ENCODE measurements around the gene NSUN2.
"Not testable (repeated sequence)": the region's sequence is repeated elsewhere in the genome, so short reads cannot be mapped to it uniquely, and the experiment has no call there.

The NSUN2 gene

GRCh38 chr5:6632888-6633468, at the start of gene NSUN2, which contains the start of gene SRD5A1:
Gene NSUN2, minus strand, starts transcription at chr5:6633044. Its CDS starts 65 bp downstream, at chr5:6632979.
Gene SRD5A1, plus strand, starts transcription at chr5:6633440. Its CDS starts 137 bp downstream, at chr5:6633577.
- peak; percentile 88 for DNase-seq (ENCODE audit: low read depth)

DNA sequence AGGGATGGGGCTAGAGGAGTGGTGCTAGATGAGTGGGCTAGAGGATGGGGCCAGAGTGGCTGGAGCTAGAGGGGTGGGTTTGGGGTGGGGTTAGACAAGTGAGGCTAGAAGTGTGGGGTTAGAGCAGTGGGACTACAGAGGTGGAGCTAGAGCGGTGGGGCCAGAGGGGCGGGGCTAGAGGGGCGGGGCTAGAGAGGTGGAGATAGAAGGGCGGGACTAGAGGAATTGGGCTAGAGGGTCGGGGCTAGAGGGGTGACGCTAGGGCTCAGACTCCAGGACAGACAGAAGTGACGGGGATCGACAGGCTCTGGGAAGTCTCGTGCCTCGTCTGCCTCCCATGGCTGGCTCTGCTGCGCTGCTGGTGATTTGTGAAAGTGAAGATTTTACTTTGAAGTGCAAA, 49.4 kb upstream of the NSUN2 start:
- DNase-seq (ENCODE audit: low read depth): no peak

DNA sequence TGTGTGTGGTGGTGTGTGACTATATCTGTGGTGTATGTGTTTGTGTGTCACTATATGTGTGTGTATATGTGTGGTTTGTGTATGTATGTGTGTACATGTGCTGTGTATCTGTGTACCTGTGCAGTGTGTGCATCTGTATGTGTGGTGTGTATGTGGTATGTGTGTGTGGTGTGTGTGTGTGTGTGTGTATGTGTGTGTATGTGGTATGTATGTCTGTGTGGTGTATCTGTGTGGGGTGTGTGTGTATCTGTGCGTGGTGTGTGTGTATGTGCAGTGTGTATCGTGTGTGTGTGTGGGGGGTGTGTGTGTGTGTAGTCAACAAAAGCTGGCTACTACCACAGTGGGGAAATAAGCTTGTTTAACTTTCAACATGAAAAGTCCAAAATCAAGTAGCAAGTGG, 48.8 kb upstream of the NSUN2 start:
- DNase-seq (ENCODE audit: low read depth): no peak

DNA sequence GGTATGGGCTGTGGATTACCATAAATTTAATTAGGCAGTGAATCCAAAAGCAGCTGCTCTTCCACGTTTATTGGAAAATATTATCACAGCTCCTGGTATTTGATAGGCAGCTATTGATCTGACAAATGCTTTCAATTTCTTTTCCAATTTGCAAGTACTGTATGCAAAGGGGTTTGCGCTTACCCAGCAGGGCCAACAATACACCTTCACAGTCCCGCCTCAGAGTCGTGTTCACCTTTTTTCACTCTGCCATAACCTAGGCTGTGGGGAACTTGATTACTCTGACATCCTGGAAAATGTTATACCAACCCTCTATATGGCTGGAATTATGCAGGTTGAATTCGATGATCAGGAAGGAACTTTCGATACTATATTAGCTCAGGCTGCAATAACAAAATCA, 48.1 kb upstream of the NSUN2 start:
- DNase-seq (ENCODE audit: low read depth): no peak

- DNase-seq (ENCODE audit: low read depth): no peak
These were observed 45.5 kb upstream of the NSUN2 start for GRCh38 chr5:6678385-6678784.

DNA sequence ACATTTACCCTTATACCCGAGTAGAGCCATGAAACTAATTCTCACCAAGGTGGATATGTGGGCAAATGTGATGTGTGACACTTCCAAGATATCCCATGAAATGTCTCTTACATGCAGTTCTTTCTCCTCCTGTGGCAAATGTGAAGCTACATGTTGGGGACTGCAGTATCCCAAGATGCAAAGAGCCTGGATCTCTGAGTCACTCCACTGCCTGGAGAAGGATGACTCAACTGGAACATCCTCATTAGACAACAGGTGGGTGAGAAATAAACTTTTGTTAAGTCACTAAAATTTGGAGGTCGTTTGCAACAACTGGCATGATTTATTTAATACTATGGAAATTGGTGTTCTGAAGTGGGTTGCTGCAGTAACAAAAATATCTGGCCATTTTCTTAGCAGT, 43.9 kb upstream of the NSUN2 start:
- DNase-seq (ENCODE audit: low read depth): no peak

DNA sequence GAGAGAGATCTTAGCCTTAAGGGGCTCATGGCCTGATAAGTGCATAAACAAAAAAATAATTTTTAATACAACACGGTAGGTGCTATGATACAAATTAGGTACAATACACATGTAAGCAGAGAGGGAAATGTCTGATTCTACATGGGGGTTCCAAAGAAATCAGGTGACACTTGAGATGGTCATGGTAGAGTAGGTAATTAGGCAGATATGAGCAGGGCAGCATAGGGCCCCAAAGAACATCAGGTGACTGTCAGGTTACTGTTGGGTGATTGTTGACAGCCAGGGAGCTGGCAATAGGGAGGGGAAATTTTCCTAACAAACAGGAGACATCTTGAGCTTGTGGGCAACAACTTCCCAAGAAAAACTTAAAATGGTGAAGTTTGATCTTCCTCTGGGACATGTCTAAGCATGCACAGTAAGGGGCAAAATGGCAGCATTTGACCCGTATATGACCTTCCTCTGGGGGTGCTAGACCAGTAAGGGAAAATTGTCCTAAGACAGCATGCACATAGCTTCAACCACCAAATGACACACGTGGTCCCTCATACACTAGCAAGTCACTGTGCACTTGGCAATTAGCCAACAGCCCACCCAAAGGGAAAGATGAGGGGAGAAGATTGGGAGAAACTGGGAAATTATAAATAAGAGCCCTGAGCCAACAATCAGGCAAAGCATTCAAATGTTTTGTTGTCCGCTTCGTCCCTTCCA, 43.1 kb upstream of the NSUN2 start:
- DNase-seq (ENCODE audit: low read depth): no peak

- DNase-seq (ENCODE audit: low read depth): no peak
These were observed 42.0 kb upstream of the NSUN2 start for GRCh38 chr5:6674886-6675285.

DNA sequence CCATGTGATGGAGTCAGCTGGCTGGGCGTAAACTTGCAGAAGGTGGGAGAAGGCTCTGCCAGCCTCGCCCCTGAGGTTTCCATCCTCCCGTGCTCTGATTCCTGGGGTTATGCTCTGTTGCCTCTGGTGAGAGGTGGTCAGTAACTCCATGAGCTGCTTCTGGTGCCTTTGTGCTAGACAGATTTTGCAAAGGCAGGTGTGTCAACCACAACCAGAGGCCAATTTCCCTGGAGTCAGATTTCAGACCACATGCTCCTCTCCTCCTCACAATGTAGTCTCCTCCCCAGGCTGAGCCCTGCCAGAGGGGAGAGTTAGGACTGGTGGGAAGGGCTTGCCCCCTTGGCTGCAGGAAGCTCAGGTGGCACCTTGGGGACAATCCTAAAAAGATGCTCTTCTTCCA, 41.6 kb upstream of the NSUN2 start:
- DNase-seq (ENCODE audit: low read depth): no peak

DNA sequence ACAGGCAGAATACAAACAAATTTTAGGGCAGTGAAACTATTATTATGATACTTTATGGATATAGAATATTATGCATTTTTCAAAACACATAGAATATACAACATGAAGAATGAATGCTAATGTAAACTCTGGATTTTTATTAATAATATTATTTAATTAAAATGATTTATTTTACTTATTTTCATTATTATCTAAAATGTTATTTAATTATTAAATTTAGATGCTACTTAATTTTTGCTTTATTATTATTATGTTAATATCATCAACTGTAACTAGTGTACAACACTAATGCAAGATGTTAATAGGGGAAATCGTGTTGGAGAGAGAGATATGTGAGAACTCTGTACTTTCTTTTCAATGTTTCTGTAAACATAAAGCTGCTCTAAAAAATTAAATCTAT, 41.1 kb upstream of the NSUN2 start:
- no peak for DNase-seq (ENCODE audit: low read depth)

- DNase-seq (ENCODE audit: low read depth): no peak
These were observed 40.2 kb upstream of the NSUN2 start for GRCh38 chr5:6673031-6673430.

DNA sequence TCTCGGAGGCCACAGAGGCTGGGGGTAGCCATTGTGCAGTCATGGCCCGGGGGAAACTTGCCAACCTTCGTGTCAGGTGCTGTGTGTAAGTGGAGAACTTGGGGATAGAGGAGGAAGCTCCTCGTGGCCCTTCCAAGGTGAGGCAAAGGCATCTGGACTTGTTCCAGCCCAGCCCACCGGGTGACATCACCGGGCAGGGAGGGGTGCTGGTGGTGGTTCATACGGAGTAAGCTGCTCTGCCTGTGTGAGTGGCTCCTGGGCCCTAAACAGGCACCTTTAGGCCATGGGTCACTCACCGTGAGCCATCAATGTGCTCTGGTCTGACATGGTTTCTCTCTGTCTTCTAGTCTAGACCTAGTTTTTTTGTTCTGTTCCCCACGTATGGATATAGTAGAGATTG, 35.9 kb upstream of the NSUN2 start:
- DNase-seq (ENCODE audit: low read depth): not testable (repeated sequence)

DNA sequence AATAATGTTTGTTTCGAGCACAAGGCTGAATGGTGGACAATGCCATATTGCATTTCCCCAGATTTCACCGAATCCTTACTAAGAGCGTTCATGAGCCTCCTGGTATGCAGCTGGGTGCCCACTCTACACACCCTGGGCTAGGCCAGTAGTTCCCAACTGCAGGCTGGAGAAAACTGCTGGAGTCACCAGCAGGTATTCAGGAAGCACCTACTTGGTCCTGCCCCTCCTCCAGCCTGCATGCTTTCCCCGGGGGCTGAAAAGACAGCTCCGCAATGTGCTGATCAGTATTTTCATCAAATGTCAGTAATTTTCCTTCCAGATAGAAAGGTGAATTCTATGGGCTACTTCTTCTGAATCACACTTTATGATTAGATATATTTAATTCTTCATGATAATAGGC, 34.8 kb upstream of the NSUN2 start:
- no peak for DNase-seq (ENCODE audit: low read depth)

DNA sequence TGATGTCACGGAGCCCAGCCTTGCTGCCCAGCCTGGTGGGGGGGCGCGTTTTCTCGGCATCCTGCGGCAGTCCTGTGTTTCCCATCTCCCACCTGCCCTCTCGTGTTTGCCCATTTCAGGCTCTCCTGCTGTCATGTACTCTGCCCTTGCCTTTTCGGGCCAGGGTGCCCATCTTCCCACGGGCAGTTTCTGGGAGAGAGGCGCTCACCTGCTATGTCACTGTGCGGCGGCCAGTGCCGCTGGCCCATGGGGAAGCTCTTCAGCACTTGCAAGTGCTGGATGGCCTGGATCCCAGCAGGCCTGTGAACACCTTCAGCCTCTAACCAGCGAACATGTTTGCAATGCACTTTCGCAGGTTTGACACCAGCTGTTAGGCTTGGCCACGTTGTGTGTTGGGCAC, 33.9 kb upstream of the NSUN2 start:
- DNase-seq (ENCODE audit: low read depth): no peak

GRCh38 chr5:6660688-6661087, 27.8 kb upstream of the NSUN2 start:
- no peak for DNase-seq (ENCODE audit: low read depth)

DNA sequence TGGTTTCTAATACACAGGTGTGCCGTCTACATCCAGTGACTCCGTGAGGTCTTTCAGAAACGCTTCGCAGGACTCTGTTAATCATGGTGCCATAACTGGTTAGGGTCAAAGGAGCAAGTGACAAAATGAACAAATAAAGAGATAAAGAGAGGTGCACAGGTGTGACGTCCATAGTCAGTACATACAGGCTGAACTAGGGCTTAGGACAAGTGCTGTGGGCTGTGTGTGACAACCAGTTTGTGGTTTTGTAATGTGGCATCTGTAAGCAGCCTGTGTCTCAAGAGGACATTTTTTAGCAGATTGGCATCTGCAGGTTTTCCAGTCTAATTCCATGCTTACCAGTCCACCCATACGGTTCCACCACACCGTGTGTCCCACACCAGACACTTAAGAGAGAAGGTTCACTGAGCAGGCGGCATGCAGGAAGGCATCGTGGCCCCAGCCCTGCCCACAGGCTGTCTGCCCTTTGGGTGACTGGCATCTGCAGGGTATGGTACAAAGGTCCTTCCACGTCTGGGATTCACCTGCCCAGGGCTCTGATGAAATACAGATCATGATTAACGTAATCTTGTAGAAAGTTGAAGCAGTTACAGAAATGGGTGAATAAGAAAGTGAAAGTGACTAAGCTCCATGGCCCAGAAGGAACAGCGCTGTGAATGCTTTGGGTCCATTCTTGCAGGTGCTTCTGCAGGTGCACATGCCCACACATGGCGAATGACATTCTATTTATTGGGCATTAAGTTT, 27.3 kb upstream of the NSUN2 start:
- no peak for DNase-seq (ENCODE audit: low read depth)

- DNase-seq (ENCODE audit: low read depth): no peak
These were observed 23.8 kb upstream of the NSUN2 start for GRCh38 chr5:6656680-6657079.

DNA sequence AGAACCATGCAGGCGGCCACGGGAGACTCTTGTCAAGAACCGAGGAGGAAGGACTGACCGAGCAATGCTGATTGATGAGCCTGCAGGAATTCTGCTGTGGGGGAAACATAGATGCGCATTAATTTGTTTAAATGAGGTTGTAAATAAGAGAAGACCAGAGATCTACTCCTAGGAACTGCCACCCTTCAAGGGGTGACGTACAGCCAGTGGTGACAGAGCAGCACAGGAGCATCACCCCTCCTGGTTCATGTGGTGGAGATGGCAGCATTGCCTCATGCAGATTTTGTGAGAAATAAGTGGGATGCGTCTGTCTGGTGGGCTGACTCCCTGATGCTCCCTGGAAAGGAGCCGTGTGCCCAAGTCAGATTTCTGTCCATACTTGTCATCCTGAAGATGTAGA, 22.6 kb upstream of the NSUN2 start:
- DNase-seq (ENCODE audit: low read depth): no peak

GRCh38 chr5:6652025-6652424, 19.2 kb upstream of the NSUN2 start:
- no peak for DNase-seq (ENCODE audit: low read depth)

GRCh38 chr5:6649681-6650080, 16.8 kb upstream of the NSUN2 start:
- DNase-seq (ENCODE audit: low read depth): no peak

DNA sequence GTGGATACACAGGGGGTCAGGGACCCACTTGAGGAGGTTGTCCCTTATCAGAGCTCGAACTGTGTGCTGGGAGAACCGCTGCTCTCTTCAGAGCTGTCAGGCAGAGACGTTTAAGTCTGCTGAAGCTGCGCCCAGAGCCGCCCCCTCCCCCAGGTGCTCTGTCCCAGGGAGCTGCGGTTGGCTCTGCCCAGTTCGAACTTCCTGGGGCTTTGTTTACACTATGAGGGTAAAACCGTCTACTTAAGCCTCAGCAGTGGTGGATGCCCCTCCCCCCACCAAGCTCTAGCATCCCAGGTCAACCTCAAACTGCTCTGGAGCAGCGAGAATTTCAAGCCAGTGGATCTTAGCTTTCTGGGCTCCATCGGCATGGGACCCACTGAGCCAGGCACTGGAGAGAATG, 16.3 kb upstream of the NSUN2 start:
- DNase-seq (ENCODE audit: low read depth): no peak

GRCh38 chr5:6645571-6646362, 12.9 kb upstream of the NSUN2 start:
- not testable (repeated sequence) for DNase-seq (ENCODE audit: low read depth)

Measured in stimulated activated CD8-positive, alpha-beta memory T cell treated with anti-CD3 and anti-CD28 coated beads, Interleukin-4, amount 100 ng/mL, for 24 hours (primary cell).